C4-2B (cell line): ENCODE results near the gene SLC25A11.

Source experiments
- ZFX ChIP-seq: fragments of 450-650 bp; IDR thresholded peaks from 2 replicates; pipeline ENCODE4 v1.6.1; 2017
- TF ChIP-seq, protein P1 (sequence below): fragments of 450-650 bp; conservative IDR thresholded peaks from 2 replicates; pipeline ENCODE4 v1.5.1; 2017; ENCODE audit warnings: mild to moderate bottlenecking

GRCh38 chr17:4940555-4941318 is 891 bp upstream of the SLC25A11 start:
- TF ChIP-seq, protein P1, sequence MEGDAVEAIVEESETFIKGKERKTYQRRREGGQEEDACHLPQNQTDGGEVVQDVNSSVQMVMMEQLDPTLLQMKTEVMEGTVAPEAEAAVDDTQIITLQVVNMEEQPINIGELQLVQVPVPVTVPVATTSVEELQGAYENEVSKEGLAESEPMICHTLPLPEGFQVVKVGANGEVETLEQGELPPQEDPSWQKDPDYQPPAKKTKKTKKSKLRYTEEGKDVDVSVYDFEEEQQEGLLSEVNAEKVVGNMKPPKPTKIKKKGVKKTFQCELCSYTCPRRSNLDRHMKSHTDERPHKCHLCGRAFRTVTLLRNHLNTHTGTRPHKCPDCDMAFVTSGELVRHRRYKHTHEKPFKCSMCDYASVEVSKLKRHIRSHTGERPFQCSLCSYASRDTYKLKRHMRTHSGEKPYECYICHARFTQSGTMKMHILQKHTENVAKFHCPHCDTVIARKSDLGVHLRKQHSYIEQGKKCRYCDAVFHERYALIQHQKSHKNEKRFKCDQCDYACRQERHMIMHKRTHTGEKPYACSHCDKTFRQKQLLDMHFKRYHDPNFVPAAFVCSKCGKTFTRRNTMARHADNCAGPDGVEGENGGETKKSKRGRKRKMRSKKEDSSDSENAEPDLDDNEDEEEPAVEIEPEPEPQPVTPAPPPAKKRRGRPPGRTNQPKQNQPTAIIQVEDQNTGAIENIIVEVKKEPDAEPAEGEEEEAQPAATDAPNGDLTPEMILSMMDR = no peak
- 0 out of 2 replicates have a peak, but pooled peaks have one; percentile 9 for TF ChIP-seq ZFX
